HL-60/S4 treated with phorbol 12-myristate 13-acetate at 8.2 ng/mL for 4 days and 3 days (cell line): ENCODE results near the gene CLTA.

ENCODE experiments used
- in situ Hi-C: fragments of 300-500 bp; cut with MboI; formaldehyde crosslinking; loops from 2 replicates; pipeline ENCODE4 v1.15.0; 2022; ENCODE audit warnings: low sequenced_read_pairs

Gene CLTA

GRCh38 chr9:36190388-36191289 is at the start of gene CLTA:
Gene CLTA, plus strand, starts transcription at chr9:36190921. Its CDS starts 136 bp downstream, at chr9:36191057.
- in situ Hi-C loops, result no loop called here

GRCh38 chr9:36141288-36141687 is 49.4 kb upstream of the CLTA start:
- in situ Hi-C loops, result no loop called here

GRCh38 chr9:36141761-36142160 is 49.0 kb upstream of the CLTA start:
- in situ Hi-C loops, result no loop called here

- in situ Hi-C loops, result no loop called here
Observed at GRCh38 chr9:36142510-36143244, 48.0 kb upstream of the CLTA start.

GRCh38 chr9:36143245-36143641 is 47.5 kb upstream of the CLTA start:
- in situ Hi-C loops, result no loop called here

- in situ Hi-C loops, result no loop called here
Observed at GRCh38 chr9:36144309-36145232, 46.1 kb upstream of the CLTA start.

GRCh38 chr9:36145970-36146369 is 44.8 kb upstream of the CLTA start:
- in situ Hi-C loops, result no loop called here

- in situ Hi-C loops, result no loop called here
Observed at GRCh38 chr9:36146651-36147050, 44.1 kb upstream of the CLTA start.

- in situ Hi-C loops, result no loop called here
Observed at GRCh38 chr9:36147441-36148175, 43.1 kb upstream of the CLTA start.

GRCh38 chr9:36148311-36149051 is 42.2 kb upstream of the CLTA start:
- in situ Hi-C loops, result no loop called here

- in situ Hi-C loops, result no loop called here
Observed at GRCh38 chr9:36149197-36149596, 41.5 kb upstream of the CLTA start.

GRCh38 chr9:36150574-36151315 is 40.0 kb upstream of the CLTA start:
- in situ Hi-C loops, result no loop called here

GRCh38 chr9:36151316-36152210 is 39.2 kb upstream of the CLTA start:
- in situ Hi-C loops, result no loop called here

GRCh38 chr9:36152741-36153438 is 37.8 kb upstream of the CLTA start:
- in situ Hi-C loops, result no loop called here

- in situ Hi-C loops, result no loop called here
Observed at GRCh38 chr9:36153746-36154145, 37.0 kb upstream of the CLTA start.

GRCh38 chr9:36154331-36154952 is 36.3 kb upstream of the CLTA start:
- in situ Hi-C loops, result no loop called here

GRCh38 chr9:36156116-36156515 is 34.6 kb upstream of the CLTA start:
- in situ Hi-C loops, result no loop called here
